Heart right ventricle (tissue), 16 donors: Measurements from ENCODE around the gene PAPLN. TPM values are rescaled to one million over a fixed set of nuclear protein-coding genes. Genes with fewer than 3 reads are reported as not detected.

Experiments
- ATAC-seq, 8 donors: fragments of 200-7000 bp; cut with Tn5 transposase; one replicate each; pipeline ENCODE4 v1.9.1; 2020; ENCODE audit warnings: mild to moderate bottlenecking in 8 of 8, moderate library complexity in 8 of 8, moderate number of reproducible peaks in 1 of 8
- DNase-seq, 2 donors: peaks; one replicate each; pipeline ENCODE4 v3.0.0-alpha.2; 2020
- H3K27ac ChIP-seq, 10 donors: fragments of 200-600 bp; sonication (generic) in 2 of 10; one replicate each; pipeline versions ENCODE4 v1.5.0 to v1.8.0; 2020 to 2022; ENCODE audit warnings: mild to moderate bottlenecking in 3 of 10
- H3K27me3 ChIP-seq, 7 donors: fragments of 200-600 bp; one replicate each; pipeline ENCODE4 v1.8.0; 2021 to 2022; ENCODE audit warnings: mild to moderate bottlenecking in 2 of 7
- H3K36me3 ChIP-seq, 9 donors: fragments of 200-600 bp; sonication (generic) in 1 of 9; one replicate each; pipeline versions ENCODE4 v1.5.0 to v1.8.0; 2020 to 2022; ENCODE audit warnings: mild to moderate bottlenecking in 2 of 9
- H3K4me1 ChIP-seq, 9 donors: fragments of 200-600 bp; sonication (generic) in 1 of 9; one replicate each; pipeline versions ENCODE4 v1.5.0 to v1.8.0; 2020 to 2022; ENCODE audit warnings: mild to moderate bottlenecking in 4 of 9
- H3K4me3 ChIP-seq, 10 donors: fragments of 200-600 bp; sonication (generic) in 2 of 10; one replicate each; pipeline versions ENCODE4 v1.5.0 to v1.8.0; 2020 to 2022; ENCODE audit warnings: mild to moderate bottlenecking in 7 of 10, moderate library complexity in 2 of 10
- H3K9me3 ChIP-seq, 11 donors: fragments of 200-600 bp in 10 of 11; sonication (generic) in 2 of 11; one replicate each; pipeline versions ENCODE4 v1.5.0 to v1.8.0; 2013 to 2022; ENCODE audit warnings: mild to moderate bottlenecking in 2 of 11, control low read depth in 1 of 11, moderate library complexity in 1 of 11
- CTCF ChIP-seq, 9 donors: fragments of 200-600 bp; sonication (generic) in 2 of 9; IDR thresholded peaks; one replicate each; pipeline versions ENCODE4 v1.5.0 to v1.8.0; 2021 to 2022; ENCODE audit warnings: antibody characterized with exemption in 9 of 9, mild to moderate bottlenecking in 5 of 9, moderate library complexity in 1 of 9
- WGBS, 2 donors: extraction: QIAGEN DNeasy Blood & Tissue Kit; methylation state at CpG; one replicate each; pipeline ENCODE4 v1.1.7; 2013; ENCODE audit warnings: inconsistent platforms in 1 of 2; 5-methylcytosine and 5-hydroxymethylcytosine counted together
- intact Hi-C, 10 donors: fragments of 100-400 bp; cut with DNase I; formaldehyde crosslinking; loops; one replicate each; pipeline versions ENCODE4 v1.11.1 to v1.14.2; 2022
- polyA plus RNA-seq, 2 donors: library from polyadenylated mRNA; stranded (reverse); fragments of 200-250 nt; gene quantifications; one replicate each; pipeline ENCODE4 v1.2.3, GENCODE V29; 2013
- total RNA-seq, 10 donors: library from RNA; stranded (reverse); fragmentation: NEBNext Ultra II Directional in 3 of 10; extraction: Animal tissue kit (Norgen Biotek cat#: 25700) in 3 of 10; gene quantifications; one replicate each; pipeline versions ENCODE4 v1.2.1 to v1.2.4, GENCODE V29; 2021 to 2023
- donor health status: Arrhythmogenic right ventricular cardiomyopathy.
- donor health status: ischemic (EF 13 %, LVEDD 7.1; RV severe dilation, severe dysfunction).
- donor health status: healthy with polysubstance abuse.
- donor health status: DM: no; HTN: yes; CAD: no.
- donor health status: DM: no; HTN: no; CAD: no.
- donor health status: ischemic (EF 25% LVEDD 6.9; RV normal size, moderate dysfunction).
- donor health status: ischemic (EF 25% LVEDD 5.7; RV mildly dilated, moderate dysfunction).
- donor health status: healthy.
- donor health status: DM: yes; HTN: yes; CAD: no.
- donor health status: Ischemic cardiomyopathy.
- donor health status: ischemic (EF 35%, LVEDD 5.7; RV mildly dilated, moderate dysfunction).
- donor health status: nonischemic (EF 11% LVEDD 7.7; RV severe dilation, severe dysfunction).
- donor health status: DM: yes; HTN: yes; CAD: no.
- donor health status: PGD.
- donor health status: ischemic (EF 29% LVEDD 5.4; RV normal size, mild dysfunction).
- donor health status: nonischemic (EF 23%, LVEDD 6.1; RV moderate dilation, normal function).

Gene PAPLN
- total and polyA plus RNA-seq, 12 donors = 0.64 to 4.1 (median 1.8) TPM

- no peaks in the 10 kb centered on the region for H3K36me3 ChIP-seq
- TF ChIP-seq CTCF (IDR thresholded peaks at IDR 0.05) = no peak
- H3K4me1 ChIP-seq = peaks cover 0 to 5% (median 2%) of the 10 kb centered on the region in 9 donors
- ATAC-seq (no peak), DNase-seq (no peak)
- no peak overlapping the region for H3K27ac ChIP-seq
- 90 to 91% methylated on average over 25 to 27 of the region's 27 CpGs for WGBS, 2 donors
- H3K4me3 ChIP-seq = no peak overlapping the region
- no peaks in the 10 kb centered on the region for H3K9me3 ChIP-seq
- intact Hi-C loops = no loop called here
- H3K27me3 ChIP-seq = peaks cover 0 to 4% (median 2%) of the 10 kb centered on the region in 7 donors
Observed at GRCh38 chr14:73250781-73251500, 13.6 kb downstream of the PAPLN start.

DNA sequence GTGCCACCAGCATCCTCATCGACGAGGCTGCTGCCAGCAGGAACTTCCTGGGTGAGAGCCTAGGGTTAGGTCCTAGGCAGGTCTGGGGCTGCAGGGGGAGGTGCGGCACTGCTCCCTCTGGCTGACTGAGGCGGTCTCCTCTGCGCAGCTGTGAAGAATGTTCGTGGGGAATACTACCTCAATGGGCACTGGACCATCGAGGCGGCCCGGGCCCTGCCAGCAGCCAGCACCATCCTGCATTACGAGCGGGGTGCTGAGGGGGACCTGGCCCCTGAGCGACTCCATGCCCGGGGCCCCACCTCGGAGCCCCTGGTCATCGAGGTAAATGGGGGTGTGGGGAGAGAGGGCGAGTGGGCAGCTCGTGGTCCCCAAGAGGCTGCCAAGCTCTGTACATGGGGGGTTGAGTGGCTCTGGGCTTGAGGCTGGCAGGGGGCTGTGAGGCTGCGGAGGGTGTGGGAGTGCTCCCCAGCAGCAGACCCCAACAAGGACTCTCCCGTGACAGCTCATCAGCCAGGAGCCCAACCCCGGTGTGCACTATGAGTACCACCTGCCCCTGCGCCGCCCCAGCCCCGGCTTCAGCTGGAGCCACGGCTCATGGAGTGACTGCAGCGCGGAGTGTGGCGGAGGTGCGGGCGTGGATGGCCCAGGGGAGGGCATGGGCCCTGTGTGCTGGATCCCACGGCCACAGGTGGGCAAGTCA, 14.4 kb downstream of the PAPLN start:
- Histone ChIP-seq H3K36me3 (no peaks in the 10 kb centered on the region), H3K27ac (no peak overlapping the region), H3K4me3 (no peak overlapping the region), H3K27me3 (no peaks in the 10 kb centered on the region), H3K9me3 (no peaks in the 10 kb centered on the region), H3K4me1 (no peaks in the 10 kb centered on the region)
- intact Hi-C loops = no loop called here
- DNase-seq (no peak), ATAC-seq (peak in 1 of 8 donors; percentile 34)
- 93 to 95% methylated on average over 30 of the region's 30 CpGs for WGBS, 2 donors
- TF ChIP-seq CTCF (IDR thresholded peaks at IDR 0.05) = no peak

DNA sequence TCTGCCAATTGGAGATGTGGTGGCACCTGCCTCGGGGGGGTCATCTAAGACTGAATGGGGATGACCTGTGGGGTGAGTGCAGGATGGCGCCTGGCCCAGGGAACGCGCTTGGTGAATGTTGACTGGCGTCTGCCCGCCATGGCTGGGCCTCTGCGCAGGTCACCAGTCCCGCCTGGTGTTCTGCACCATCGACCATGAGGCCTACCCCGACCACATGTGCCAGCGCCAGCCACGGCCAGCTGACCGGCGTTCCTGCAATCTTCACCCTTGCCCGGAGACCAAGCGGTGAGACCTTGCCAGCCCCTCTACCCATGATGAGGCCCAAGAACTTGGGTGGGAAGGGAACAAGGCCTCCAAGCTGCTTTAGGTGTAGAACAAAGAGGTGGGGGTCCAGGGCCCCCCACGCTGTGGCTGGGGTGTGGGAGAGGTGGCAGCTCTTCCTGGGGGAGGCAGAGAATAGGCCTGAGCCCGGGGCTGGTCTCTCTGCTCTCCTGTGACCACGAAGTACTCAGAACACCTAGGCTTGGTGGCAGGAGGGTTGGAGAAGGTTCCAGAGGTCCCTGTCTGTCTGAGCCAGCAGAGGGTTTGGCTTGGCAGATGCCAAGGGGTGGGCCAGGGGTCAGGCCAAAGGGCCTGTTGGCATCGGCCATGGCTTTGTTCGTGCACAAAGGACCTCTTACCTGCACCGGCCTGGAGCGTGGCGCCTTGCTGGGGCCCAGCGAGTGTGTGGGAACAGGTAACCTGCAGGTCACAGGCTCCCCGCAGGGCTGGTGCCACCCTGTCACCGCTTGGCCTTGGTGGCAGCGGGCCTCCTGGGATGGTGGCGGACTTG, 15.4 kb downstream of the PAPLN start:
- Histone ChIP-seq H3K4me3 (no peak overlapping the region), H3K27me3 (no peaks in the 10 kb centered on the region), H3K4me1 (no peaks in the 10 kb centered on the region), H3K27ac (no peak overlapping the region), H3K9me3 (no peaks in the 10 kb centered on the region), H3K36me3 (no peaks in the 10 kb centered on the region)
- 92 to 93% methylated on average over 29 of the region's 29 CpGs for WGBS, 2 donors
- DNase-seq (no peak), ATAC-seq (no peak)
- intact Hi-C loops = no loop called here
- no peak for TF ChIP-seq CTCF (IDR thresholded peaks at IDR 0.05)

DNA sequence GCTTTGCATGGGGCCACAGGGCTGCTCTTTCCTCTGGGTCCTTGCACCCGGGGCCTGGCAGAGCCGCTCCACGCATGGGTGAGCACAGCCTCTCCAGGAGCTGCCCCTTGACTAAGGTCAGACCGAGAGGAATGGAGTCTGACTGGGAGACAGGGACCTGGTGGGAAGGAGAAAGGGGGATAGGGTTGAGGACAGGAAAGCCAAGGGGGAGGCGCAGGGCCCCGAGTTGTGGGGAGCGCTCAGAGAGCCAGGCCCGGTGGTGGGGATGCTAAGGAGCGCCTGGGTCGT, 16.0 kb downstream of the PAPLN start:
- H3K36me3 ChIP-seq = no peaks in the 10 kb centered on the region
- no peak overlapping the region for H3K27ac ChIP-seq
- ATAC-seq (no peak), DNase-seq (no peak)
- 96% methylated on average over 10 of the region's 10 CpGs for WGBS, 2 donors
- H3K27me3 ChIP-seq = no peaks in the 10 kb centered on the region
- no peaks in the 10 kb centered on the region for H3K9me3 ChIP-seq
- no peaks in the 10 kb centered on the region for H3K4me1 ChIP-seq
- TF ChIP-seq CTCF (IDR thresholded peaks at IDR 0.05) = no peak
- intact Hi-C loops = no loop called here
- H3K4me3 ChIP-seq = no peak overlapping the region
